Mammary epithelial cell (primary cell): ENCODE results near the gene COL1A1.

Experiments used
- EZH2 ChIP-seq: IDR thresholded peaks from 2 replicates; pipeline ENCODE4 v1.6.1; 2012; ENCODE audit warnings: low read length, inconsistent platforms, borderline replicate concordance
- TF ChIP-seq, protein P1 (sequence below), 2 donors: IDR thresholded peaks in 1 of 2; conservative IDR thresholded peaks in 1 of 2; 2 replicates each; pipeline ENCODE4 v1.5.1; 2011 to 2012; ENCODE audit warnings: inconsistent platforms in 2 of 2, low read length in 2 of 2, mild to moderate bottlenecking in 2 of 2, control low read depth in 1 of 2, low read depth in 1 of 2; ENCODE audit not compliant: insufficient read depth in 1 of 2; ENCODE audit errors: extremely low read depth in 1 of 2

DNA sequence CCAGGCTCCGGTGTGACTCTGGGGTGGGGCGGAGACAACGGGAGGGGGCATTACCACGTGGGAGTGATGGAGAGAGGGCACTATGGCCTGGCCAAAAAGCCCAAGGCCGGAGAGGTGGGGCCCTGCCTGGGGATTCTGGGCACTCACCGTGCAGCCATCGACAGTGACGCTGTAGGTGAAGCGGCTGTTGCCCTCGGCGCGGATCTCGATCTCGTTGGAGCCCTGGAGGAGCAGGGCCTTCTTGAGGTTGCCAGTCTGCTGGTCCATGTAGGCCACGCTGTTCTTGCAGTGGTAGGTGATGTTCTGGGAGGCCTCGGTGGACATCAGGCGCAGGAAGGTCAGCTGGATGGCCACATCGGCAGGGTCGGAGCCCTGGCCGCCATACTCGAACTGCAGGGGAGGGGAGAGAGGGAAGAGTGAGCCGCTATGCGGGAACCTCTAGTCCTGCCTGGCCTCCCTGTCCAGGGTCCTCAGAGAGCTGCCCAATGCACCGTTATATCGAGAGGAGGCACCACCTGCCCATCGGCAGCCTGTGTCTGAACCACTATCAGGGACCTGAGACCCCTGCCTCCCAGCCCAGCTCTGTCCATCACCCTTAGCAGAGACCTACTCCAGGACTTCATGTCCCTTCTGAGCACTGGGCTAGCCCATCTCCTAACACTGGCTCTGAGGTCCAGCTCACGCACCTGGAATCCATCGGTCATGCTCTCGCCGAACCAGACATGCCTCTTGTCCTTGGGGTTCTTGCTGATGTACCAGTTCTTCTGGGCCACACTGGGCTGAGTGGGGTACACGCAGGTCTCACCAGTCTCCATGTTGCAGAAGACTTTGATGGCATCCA is 15.6 kb downstream of the COL1A1 start:
- TF ChIP-seq, protein P1, sequence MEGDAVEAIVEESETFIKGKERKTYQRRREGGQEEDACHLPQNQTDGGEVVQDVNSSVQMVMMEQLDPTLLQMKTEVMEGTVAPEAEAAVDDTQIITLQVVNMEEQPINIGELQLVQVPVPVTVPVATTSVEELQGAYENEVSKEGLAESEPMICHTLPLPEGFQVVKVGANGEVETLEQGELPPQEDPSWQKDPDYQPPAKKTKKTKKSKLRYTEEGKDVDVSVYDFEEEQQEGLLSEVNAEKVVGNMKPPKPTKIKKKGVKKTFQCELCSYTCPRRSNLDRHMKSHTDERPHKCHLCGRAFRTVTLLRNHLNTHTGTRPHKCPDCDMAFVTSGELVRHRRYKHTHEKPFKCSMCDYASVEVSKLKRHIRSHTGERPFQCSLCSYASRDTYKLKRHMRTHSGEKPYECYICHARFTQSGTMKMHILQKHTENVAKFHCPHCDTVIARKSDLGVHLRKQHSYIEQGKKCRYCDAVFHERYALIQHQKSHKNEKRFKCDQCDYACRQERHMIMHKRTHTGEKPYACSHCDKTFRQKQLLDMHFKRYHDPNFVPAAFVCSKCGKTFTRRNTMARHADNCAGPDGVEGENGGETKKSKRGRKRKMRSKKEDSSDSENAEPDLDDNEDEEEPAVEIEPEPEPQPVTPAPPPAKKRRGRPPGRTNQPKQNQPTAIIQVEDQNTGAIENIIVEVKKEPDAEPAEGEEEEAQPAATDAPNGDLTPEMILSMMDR (conservative IDR thresholded peaks at IDR 0.05 in 1 of 2, IDR thresholded peaks at IDR 0.05 in 1 of 2; ENCODE audit: extremely low read depth in 1 of 2, insufficient read depth in 1 of 2, low read depth in 1 of 2, low read length in 2 of 2): no peak
- no peak for TF ChIP-seq EZH2
